Endothelial cell of umbilical vein (primary cell): ENCODE data around the gene TENT4B. TPM values are rescaled to one million over a fixed set of nuclear protein-coding genes. Genes with fewer than 3 reads are reported as not detected.

Experiments
- BruUV-seq: library from RNA; stranded (reverse); fragments of 400-500 nt; replicated peaks from 2 replicates; lab custom pipeline; 2021; lab: Mats Ljungman, UMichigan
- CTCF ChIA-PET: fragments of 300-600, 350-600 bp; sonication (Branson Sonifier 250); formaldehyde crosslinking; loops from one replicate; lab custom pipeline; 2021; ENCODE audit warnings: antibody characterized with exemption, inconsistent platforms; lab: Charles Lee
- POLR2A ChIA-PET: fragments of 300-600, 350-600 bp; sonication (Branson Sonifier 250); formaldehyde crosslinking; loops from one replicate; lab custom pipeline; 2021; ENCODE audit warnings: antibody characterized with exemption, inconsistent platforms; lab: Charles Lee
- DNase-seq: peaks from one replicate; pipeline ENCODE4 v3.0.0-alpha.2; 2011; ENCODE audit warnings: low read depth, low spot score
- FAIRE-seq: peaks from 2 replicates; lab custom pipeline; 2011; peaks lifted over from hg19 to GRCh38; lab: Jason Lieb, UNC
- H2AFZ ChIP-seq: 2 replicates; pipeline ENCODE4 v1.6.0; 2012; ENCODE audit warnings: low read depth, low read length, control low read depth, inconsistent platforms
- H3K27ac ChIP-seq: 2 replicates; pipeline ENCODE4 v1.5.1; 2011; ENCODE audit warnings: low read depth, mild to moderate bottlenecking, control low read depth, low read length, moderate library complexity; ENCODE audit not compliant: insufficient read depth
- H3K27me3 ChIP-seq, 2 experiments: 2 replicates each; pipeline versions ENCODE4 v1.6.0 to v1.6.1; 2011; ENCODE audit warnings: low read length in 2 of 2, mixed read lengths in 1 of 2; ENCODE audit not compliant: control insufficient read depth in 2 of 2, insufficient read depth in 2 of 2
- H3K36me3 ChIP-seq, 2 experiments: 2 replicates in 1 of 2; 3 replicates in 1 of 2; pipeline ENCODE4 v1.5.1; 2011; ENCODE audit warnings: low read length in 2 of 2, mild to moderate bottlenecking in 1 of 2, moderate library complexity in 1 of 2; ENCODE audit not compliant: control insufficient read depth in 2 of 2, insufficient read depth in 2 of 2; ENCODE audit errors: extremely low read depth in 1 of 2
- H3K4me1 ChIP-seq: 3 replicates; pipeline ENCODE4 v1.5.1; 2011; ENCODE audit warnings: mild to moderate bottlenecking, low read length; ENCODE audit not compliant: control insufficient read depth, insufficient read depth; ENCODE audit errors: extremely low read depth
- H3K4me2 ChIP-seq: 2 replicates; pipeline ENCODE4 v1.6.1; 2011; ENCODE audit warnings: low read length, control low read depth, mixed read lengths; ENCODE audit not compliant: insufficient read depth
- H3K4me3 ChIP-seq, 3 experiments: fragments of 200-600 bp in 1 of 3; sonication (generic), shearing (Covaris generic) in 1 of 3; replicated peaks in 1 of 3; 2 replicates each; pipeline ENCODE4 v1.5.1; 2011 to 2016; ENCODE audit warnings: control low read depth in 3 of 3, low read length in 3 of 3, mild to moderate bottlenecking in 2 of 3, inconsistent platforms in 1 of 3, low read depth in 1 of 3, moderate library complexity in 1 of 3; ENCODE audit not compliant: insufficient read depth in 1 of 3
- H3K79me2 ChIP-seq: 2 replicates; pipeline ENCODE4 v1.6.0; 2012; ENCODE audit warnings: low read length, inconsistent platforms; ENCODE audit not compliant: control insufficient read depth, insufficient read depth
- H3K9ac ChIP-seq: replicated peaks from 2 replicates; pipeline ENCODE3; 2011; ENCODE audit warnings: low read length, control low read depth; ENCODE audit not compliant: insufficient read depth; ENCODE audit errors: extremely low read depth
- H3K9me1 ChIP-seq: replicated peaks from 3 replicates; pipeline ENCODE4 v1.6.0; 2011; ENCODE audit warnings: mild to moderate bottlenecking, low read length; ENCODE audit not compliant: control insufficient read depth, insufficient read depth; ENCODE audit errors: extremely low read depth
- H3K9me3 ChIP-seq: replicated peaks from 2 replicates; pipeline ENCODE4 v1.5.1; 2012; ENCODE audit warnings: low read length, inconsistent platforms; ENCODE audit not compliant: control insufficient read depth, insufficient read depth
- H4K20me1 ChIP-seq: replicated peaks from 2 replicates; pipeline ENCODE3; 2011; ENCODE audit warnings: mild to moderate bottlenecking, low read length; ENCODE audit not compliant: control insufficient read depth, insufficient read depth; ENCODE audit errors: extremely low read depth
- CTCF ChIP-seq, 2 donors: IDR thresholded peaks; 1 replicate in 1 of 2; 2 replicates in 1 of 2; pipeline ENCODE4 v1.5.1; 2011; ENCODE audit warnings: low read length in 2 of 2, mild to moderate bottlenecking in 2 of 2, moderate library complexity in 2 of 2, control low read depth in 1 of 2, inconsistent platforms in 1 of 2, low read depth in 1 of 2; ENCODE audit not compliant: insufficient read depth in 1 of 2; ENCODE audit errors: extremely low read depth in 1 of 2
- EZH2 ChIP-seq: IDR thresholded peaks from 2 replicates; pipeline ENCODE4 v1.6.1; 2012; ENCODE audit warnings: borderline replicate concordance, low read depth, mild to moderate bottlenecking, moderate library complexity, low read length, inconsistent platforms; ENCODE audit not compliant: severe bottlenecking
- FOS ChIP-seq: IDR thresholded peaks from 2 replicates; pipeline ENCODE4 v1.6.1; 2011; ENCODE audit warnings: mild to moderate bottlenecking, low read length, moderate library complexity, borderline replicate concordance; ENCODE audit not compliant: insufficient read depth
- GATA2 ChIP-seq: IDR thresholded peaks from 2 replicates; pipeline ENCODE4 v1.7.0; 2011; ENCODE audit warnings: low read depth, mild to moderate bottlenecking, moderate library complexity, mixed read lengths, low read length; ENCODE audit not compliant: insufficient read length, insufficient read depth
- JUN ChIP-seq: IDR thresholded peaks from 2 replicates; pipeline ENCODE4 v1.6.1; 2011; ENCODE audit warnings: borderline replicate concordance, low read depth; ENCODE audit not compliant: insufficient read length, insufficient read depth
- MAX ChIP-seq: IDR thresholded peaks from 2 replicates; pipeline ENCODE4 v1.6.1; 2011; ENCODE audit not compliant: insufficient read depth, insufficient read length
- MYC ChIP-seq: IDR thresholded peaks from one replicate; pipeline ENCODE4 v1.6.1; 2011; ENCODE audit warnings: mild to moderate bottlenecking, low read depth, low read length
- POLR2A ChIP-seq: IDR thresholded peaks from 2 replicates; pipeline ENCODE4 v1.6.1; 2012; ENCODE audit warnings: low read depth, mild to moderate bottlenecking, control low read depth, low read length
- POLR2AphosphoS5 ChIP-seq: IDR thresholded peaks from 2 replicates; pipeline ENCODE4 v1.6.1; 2012; ENCODE audit warnings: low read depth, mild to moderate bottlenecking, control low read depth, low read length, moderate library complexity; ENCODE audit not compliant: insufficient read depth
- dilution Hi-C: fragments of 300-500 bp; cut with MboI; formaldehyde crosslinking; loops from one replicate; pipeline ENCODE4 v1.15.0; 2019; ENCODE audit warnings: low sequenced_read_pairs; ENCODE audit not compliant: extremely low pct_ligation_motif_present
- intact Hi-C: fragments of 100-400 bp; cut with micrococcal nuclease; formaldehyde crosslinking; loops from one replicate; pipeline ENCODE4 v1.10.0; 2022
- polyA plus RNA-seq, 4 experiments: library from polyadenylated mRNA; depleted of rRNA in 3 of 4; stranded (reverse) in 3 of 4; unstranded in 1 of 4; fragments of >200 nt; gene quantifications; 2 replicates each; pipeline versions ENCODE4 v1.2.1 to v1.2.3, GENCODE V29; 2011 to 2012; ENCODE audit warnings: missing spikeins in 1 of 4
- total RNA-seq: library from RNA; stranded (reverse); gene quantifications from 2 replicates; pipeline ENCODE4 v1.2.3, GENCODE V29; 2021

Gene TENT4B
- total and polyA plus RNA-seq, 2 donors (not counting 3 experiments of a cell fraction or from before 2014, with no cell fraction given): 4.2 to 13.1 TPM

- H3K4me2 ChIP-seq: no peak overlapping the region
- no peak overlapping the region for H3K9ac ChIP-seq
- peaks cover 14% of the 10 kb centered on the region for H3K4me1 ChIP-seq
- no peak for FAIRE-seq
- no TSS peak for BruUV-seq
- no peaks in the 10 kb centered on the region for H4K20me1 ChIP-seq
- no peaks in the 10 kb centered on the region for H3K27me3 ChIP-seq
- CTCF ChIA-PET: interaction anchor here (1.8 kb wide), 1 partner anchor 544 kb away, joined by 4 read pairs; no protein-coding TSS in a partner anchor
- dilution Hi-C loops: no loop called here
- H3K9me3 ChIP-seq: no peaks in the 10 kb centered on the region
- H3K79me2 ChIP-seq: no peaks in the 10 kb centered on the region
- H3K9me1 ChIP-seq: no peaks in the 10 kb centered on the region
- POLR2A ChIA-PET: no interaction called here
- no peaks in the 10 kb centered on the region for H3K36me3 ChIP-seq
- no peak overlapping the region for H3K4me3 ChIP-seq
- intact Hi-C loops: no loop called here
- TF ChIP-seq CTCF (IDR thresholded peaks at IDR 0.05; ENCODE audit: extremely low read depth in 1 of 2, insufficient read depth in 1 of 2, low read depth in 1 of 2, low read length in 2 of 2) (no peak), JUN (no peak), MYC (no peak), FOS (no peak), POLR2AphosphoS5 (no peak), GATA2 (no peak), MAX (no peak), POLR2A (no peak), EZH2 (no peak)
- DNase-seq: no peak
- H2AFZ ChIP-seq: no peak overlapping the region
- H3K27ac ChIP-seq: no peak overlapping the region
Measured at GRCh38 chr16:50263060-50263909, 110.2 kb downstream of the TENT4B start.
